Stomach (tissue), 4 donors: ENCODE measurements around the gene CYB5R3.

Experiments
- CTCF ChIP-seq, 7 experiments: fragments of 450-650 bp in 4 of 7; fragments of 200-600 bp in 3 of 7; sonication (generic) in 3 of 7; IDR thresholded peaks; one replicate each; pipeline ENCODE4 v1.5.1; 2016 to 2019; ENCODE audit warnings: antibody characterized with exemption in 7 of 7, control low read depth in 2 of 7, mild to moderate bottlenecking in 1 of 7
- EP300 ChIP-seq: sonication (generic); formaldehyde crosslinking; IDR thresholded peaks from one replicate; pipeline ENCODE4 v1.6.1; 2017; ENCODE audit warnings: antibody characterized with exemption
- POLR2A ChIP-seq, 4 donors: fragments of 450-650 bp; IDR thresholded peaks; one replicate each; pipeline ENCODE4 v1.6.1; 2016; ENCODE audit warnings: antibody characterized with exemption in 4 of 4, control low read depth in 2 of 4, mild to moderate bottlenecking in 1 of 4, moderate library complexity in 1 of 4
- POLR2AphosphoS5 ChIP-seq, 3 donors: sonication (generic); formaldehyde crosslinking; IDR thresholded peaks; one replicate each; pipeline ENCODE4 v1.6.1; 2016; ENCODE audit warnings: antibody characterized with exemption in 3 of 3

- peak in 4 of 7 experiments; percentile 68 to 88 (median 80) for TF ChIP-seq CTCF (IDR thresholded peaks at IDR 0.05)
- TF ChIP-seq POLR2A (IDR thresholded peaks at IDR 0.05), result no peak
- TF ChIP-seq EP300, result no peak
- TF ChIP-seq POLR2AphosphoS5 (IDR thresholded peaks at IDR 0.05), result peak in 2 of 3 donors; percentile 10 to 52
These were observed 13.0 kb upstream of the CYB5R3 start for GRCh38 chr22:42661985-42662831.
